ENCODE results near the gene F2RL1. TPM values are rescaled to one million over a fixed set of nuclear protein-coding genes. Genes with fewer than 3 reads are reported as not detected.
"Not testable (repeated sequence)": the region's sequence is repeated elsewhere in the genome, so short reads cannot be mapped to it uniquely, and the experiment has no call there.

Gene F2RL1
- total RNA-seq = 7.0 TPM

GRCh38 chr5:76818844-76819831 lies at the start of gene F2RL1:
Gene F2RL1, plus strand, starts transcription at chr5:76819030. Its CDS starts 153 bp downstream, at chr5:76819183.
- DNase-seq (ENCODE audit: low spot score) (peak; percentile 89), ATAC-seq (peak; percentile 80)

DNA sequence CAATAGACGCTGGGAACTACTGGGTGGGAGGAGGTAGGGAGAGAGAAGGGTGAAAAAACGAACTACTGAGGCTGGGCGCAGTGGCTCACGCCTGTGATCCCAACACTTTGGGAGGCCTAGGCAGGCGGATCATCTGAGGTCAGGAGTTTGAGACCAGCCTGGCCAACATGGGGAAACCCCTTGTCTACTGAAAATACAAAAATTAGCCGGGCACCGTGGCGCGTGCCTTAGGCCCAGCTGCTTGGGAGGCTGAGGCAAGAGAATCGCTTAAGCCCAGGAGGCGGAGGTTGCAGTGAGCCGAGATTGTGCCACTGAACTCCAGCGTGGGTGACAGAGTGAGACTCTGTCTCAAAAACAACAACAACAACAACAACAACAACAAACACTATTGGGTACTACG lies 47.8 kb upstream of the F2RL1 start:
- ATAC-seq; DNase-seq (ENCODE audit: low spot score): not testable (repeated sequence)

DNA sequence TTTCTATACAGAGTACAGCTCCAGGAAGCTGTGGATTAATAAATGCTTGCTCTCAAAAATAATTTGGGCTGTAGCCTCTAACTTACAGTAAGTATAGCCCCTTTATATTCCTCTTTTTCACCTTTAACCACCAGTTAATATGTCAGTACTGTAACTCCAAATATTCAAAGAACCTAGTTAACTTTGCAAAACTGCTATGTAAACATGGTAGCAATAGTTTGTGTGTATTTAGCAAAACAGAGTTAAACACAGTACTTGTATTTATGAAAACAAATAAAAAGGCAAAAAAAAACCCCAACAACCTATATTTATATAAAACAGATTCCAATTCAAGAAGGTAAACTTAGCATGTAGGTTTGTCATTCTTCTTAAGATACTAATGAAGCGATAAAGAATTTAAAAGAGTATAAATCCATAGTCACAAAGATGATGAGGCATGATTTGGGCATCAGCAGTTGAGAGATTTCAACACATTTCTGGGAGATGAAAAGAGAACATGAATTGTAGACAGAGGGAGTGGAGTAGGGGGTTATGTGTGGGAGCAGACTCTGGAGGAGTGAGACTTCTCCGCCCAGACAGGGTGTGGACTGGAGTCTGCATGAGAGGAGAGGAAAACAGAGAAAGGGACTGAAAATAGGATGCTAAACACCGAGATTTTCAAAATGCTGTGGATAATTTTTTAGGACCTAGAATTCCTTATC lies 47.0 kb upstream of the F2RL1 start:
- ATAC-seq = no peak
- DNase-seq (ENCODE audit: low spot score) = no peak

GRCh38 chr5:76775921-76776320 lies 42.9 kb upstream of the F2RL1 start:
- ATAC-seq (no peak), DNase-seq (ENCODE audit: low spot score) (peak; percentile 11)

DNA sequence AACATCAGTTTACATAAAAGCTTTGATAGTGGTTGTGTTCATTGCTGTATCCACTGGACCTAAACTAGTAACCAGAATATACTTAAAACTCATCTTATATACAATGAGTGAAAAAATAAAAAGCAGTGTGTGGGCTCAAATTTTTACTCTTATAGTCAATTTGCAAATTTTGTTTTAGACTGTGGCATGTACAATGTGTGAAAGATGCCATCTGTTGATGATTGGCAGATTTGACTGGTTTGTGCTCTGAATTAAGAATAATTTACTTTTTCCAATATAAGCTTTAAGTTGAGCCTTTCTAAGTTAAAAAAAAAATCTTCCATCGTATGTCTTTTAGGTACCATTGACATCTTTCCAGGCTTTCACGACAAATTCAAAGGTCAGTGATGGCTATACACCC lies 42.4 kb upstream of the F2RL1 start:
- no peak for DNase-seq (ENCODE audit: low spot score)
- no peak for ATAC-seq

GRCh38 chr5:76780616-76781015 lies 38.2 kb upstream of the F2RL1 start:
- DNase-seq (ENCODE audit: low spot score); ATAC-seq: not testable (repeated sequence)

DNA sequence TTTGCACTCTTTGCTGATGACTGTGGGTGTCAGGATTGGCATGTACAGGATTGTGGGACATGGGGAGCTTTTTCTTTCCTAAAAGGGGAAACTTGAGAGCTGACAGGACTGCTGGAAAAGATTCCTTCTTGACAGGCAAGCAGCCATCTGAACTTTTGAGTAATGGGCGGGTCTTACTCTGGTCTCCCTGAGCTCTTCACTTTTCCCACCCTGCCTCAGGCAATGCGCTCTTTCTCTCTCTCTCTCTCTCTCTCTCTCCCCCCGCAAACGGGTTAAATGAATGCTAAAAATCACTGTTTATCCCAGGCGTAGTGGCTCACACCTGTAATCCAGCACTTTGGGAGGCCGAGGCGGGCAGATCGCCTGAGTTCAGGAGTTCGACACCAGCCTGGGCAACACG lies 37.1 kb upstream of the F2RL1 start:
- no peak for ATAC-seq
- no peak for DNase-seq (ENCODE audit: low spot score)

GRCh38 chr5:76782444-76782843 lies 36.4 kb upstream of the F2RL1 start:
- DNase-seq (ENCODE audit: low spot score) = no peak
- no peak for ATAC-seq

DNA sequence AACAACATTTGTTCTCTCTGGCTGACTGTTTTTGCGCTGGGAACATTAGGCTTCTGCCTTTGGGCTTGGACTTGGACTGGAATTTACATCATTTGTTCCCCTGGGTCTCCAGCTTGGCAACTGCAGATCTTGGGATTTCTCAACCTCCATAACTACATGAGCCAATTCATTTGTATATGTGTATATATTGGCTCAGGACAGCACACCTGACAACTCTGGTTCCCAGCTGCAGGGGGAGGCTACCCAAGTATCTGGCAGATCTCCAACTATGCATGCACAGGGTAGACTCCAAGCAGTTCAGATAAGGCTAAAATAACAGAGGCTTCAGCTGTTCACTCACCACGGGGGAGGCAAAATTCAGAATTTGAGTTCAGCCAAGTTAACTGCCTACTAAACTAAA lies 31.6 kb upstream of the F2RL1 start:
- peak; percentile 83 for ATAC-seq
- DNase-seq (ENCODE audit: low spot score) = peak; percentile 78

- DNase-seq (ENCODE audit: low spot score) (peak; percentile 75), ATAC-seq (peak; percentile 82)
Observed at GRCh38 chr5:76788362-76788761, 30.5 kb upstream of the F2RL1 start.

DNA sequence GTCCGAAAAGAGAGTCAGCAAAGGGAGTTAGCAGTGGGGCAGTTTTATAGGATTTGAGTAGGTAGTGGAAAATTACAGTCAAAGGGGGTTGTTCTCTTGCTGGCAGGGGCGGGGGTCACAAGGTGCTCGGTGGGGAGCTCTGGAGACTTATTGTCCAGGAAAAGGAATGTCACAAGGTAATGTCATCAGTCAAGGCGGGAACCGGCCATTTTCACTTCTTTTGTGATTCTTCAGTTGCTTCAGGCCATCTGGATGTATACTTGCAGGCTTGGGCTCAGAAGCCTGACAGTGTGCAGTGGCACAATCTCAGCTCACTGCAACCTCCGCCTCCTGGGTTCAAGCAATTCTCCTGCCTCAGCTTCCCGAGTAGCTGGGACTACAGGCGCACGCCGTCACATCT lies 29.6 kb upstream of the F2RL1 start:
- not testable (repeated sequence) for DNase-seq (ENCODE audit: low spot score); ATAC-seq

GRCh38 chr5:76789991-76790581 lies 28.7 kb upstream of the F2RL1 start:
- DNase-seq (ENCODE audit: low spot score) (no peak), ATAC-seq (no peak)

DNA sequence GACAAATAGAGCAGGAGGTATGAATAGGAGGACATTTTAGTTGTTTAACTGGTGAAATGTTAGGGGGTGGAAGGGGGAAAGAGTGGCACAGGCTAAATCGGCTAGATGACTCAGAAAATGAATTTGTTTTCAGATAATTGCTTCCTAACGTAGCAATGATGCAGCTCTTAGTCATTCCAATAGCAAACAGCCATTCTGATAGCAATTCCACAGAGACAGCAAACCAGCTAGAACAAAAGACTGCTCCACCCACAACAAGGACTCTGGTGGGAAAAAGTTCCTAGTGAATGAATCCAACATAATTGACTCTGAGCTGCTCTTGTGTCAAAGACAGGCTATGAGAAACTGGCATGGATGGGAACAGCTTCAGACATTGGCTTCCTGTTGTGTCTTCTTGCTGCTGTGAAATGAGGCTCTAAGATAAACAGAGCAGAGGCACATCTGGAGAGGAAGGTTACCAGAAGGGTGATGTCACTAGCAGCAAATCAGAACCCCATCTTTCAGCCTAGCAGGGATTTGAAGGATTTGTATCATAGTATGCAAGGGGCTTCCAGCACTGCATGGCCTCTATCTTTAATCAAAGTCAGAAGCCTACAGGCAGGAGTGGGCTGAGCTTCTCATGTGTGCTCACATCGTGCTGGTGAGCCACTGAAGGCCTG lies 28.1 kb upstream of the F2RL1 start:
- DNase-seq (ENCODE audit: low spot score) (no peak), ATAC-seq (no peak)

DNA sequence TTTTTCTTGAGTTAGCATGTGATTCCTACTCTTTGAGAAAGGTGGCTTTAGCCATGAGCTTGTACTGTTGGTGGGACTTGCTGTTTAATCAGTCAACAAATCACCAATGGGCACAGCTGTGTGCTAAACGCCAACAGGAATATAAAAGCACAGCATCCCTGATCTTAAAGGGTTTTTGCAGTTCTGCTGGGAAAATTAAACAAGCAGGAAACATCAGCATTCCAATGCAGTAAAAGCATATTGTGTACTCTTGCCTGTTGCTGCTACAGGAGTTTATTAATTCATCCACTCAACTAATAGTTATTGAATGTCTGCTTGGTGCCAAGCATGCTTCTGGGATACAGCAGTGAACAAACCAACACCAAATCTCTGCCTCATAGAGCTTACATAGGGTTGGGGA lies 27.4 kb upstream of the F2RL1 start:
- ATAC-seq (no peak), DNase-seq (ENCODE audit: low spot score) (no peak)

DNA sequence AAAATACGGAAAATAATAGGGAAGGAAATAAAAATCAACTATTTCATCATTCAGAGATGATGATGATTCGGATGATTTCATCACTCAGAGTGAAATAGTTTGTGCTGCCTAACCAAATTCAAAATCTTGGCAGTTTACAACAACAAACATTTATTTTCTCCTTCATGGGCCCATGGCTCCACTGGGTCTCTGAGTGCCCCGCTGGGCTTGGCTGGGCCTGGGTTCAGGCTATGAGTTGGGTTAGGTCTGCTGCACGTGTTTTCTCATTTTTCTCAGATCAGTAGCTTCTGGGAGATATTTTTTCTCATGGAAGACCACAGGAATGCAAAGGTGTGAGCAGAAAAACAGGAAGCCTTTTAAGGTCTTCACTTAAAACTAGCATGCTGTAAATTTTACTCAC lies 24.0 kb upstream of the F2RL1 start:
- ATAC-seq (peak; percentile 55), DNase-seq (ENCODE audit: low spot score) (no peak)

GRCh38 chr5:76799588-76799987 lies 19.2 kb upstream of the F2RL1 start:
- no peak for DNase-seq (ENCODE audit: low spot score)
- no peak for ATAC-seq

- ATAC-seq = no peak
- no peak for DNase-seq (ENCODE audit: low spot score)
Observed at GRCh38 chr5:76800579-76800978, 18.3 kb upstream of the F2RL1 start.

DNA sequence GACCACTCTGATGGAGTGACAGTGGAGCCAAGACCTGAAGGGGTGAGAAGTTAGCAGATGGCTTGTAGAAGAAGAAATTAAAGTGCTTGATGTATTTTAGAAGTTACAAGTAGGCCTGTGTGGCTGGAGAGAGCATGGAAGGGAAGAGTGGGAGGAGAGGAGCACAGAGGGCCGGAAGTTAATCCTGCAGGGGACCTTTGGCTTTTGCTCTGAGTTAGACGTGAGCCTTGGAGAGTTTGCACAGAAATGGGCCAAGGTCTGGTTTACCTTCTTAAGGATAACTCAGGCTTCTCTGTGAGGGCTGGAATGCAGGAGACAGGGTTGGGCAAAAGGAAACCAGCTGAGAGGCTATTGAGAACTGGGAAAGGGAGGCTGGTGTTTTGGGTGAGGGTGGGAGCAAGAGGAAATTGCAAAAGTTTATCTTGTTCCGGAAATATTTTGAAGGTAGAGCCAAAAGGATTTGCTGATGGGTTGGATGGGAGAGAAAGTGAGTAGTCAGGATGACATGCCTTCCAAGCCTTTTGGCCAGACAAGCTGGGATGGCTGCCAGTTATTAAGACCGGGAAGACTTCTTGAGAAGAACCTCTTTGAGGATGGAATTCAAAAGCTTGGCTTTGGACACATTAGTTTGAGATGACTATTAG lies 17.5 kb upstream of the F2RL1 start:
- no peak for ATAC-seq

DNA sequence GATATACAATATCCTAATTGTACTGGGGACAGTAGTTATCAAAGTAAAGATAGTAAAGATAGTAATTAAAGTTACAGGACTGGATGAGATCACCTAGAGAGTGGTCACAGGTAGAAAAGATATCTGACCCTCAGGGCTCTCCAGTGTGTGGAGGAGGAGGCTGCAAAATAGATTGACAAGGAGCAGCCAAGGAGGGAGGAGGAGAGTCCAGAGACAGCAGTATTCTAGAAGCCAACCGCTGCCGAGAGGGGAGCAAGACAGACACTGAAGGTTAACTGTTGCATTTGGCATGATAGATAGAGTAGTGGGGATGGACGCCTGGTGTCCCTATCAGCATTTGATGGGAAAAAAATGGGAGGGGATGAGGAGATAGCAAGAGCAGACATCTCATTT lies 17.0 kb upstream of the F2RL1 start:
- DNase-seq (ENCODE audit: low spot score) = no peak
- ATAC-seq = no peak

More for the DNA sequence above, 17.5 kb upstream of the F2RL1 start:
- no peak for DNase-seq (ENCODE audit: low spot score)

GRCh38 chr5:76804266-76804665 lies 14.6 kb upstream of the F2RL1 start:
- ATAC-seq = no peak
- DNase-seq (ENCODE audit: low spot score) = no peak
